Measurements from ENCODE around the gene IER3. TPM values are rescaled to one million over a fixed set of nuclear protein-coding genes. Genes with fewer than 3 reads are reported as not detected.
A peak's percentile ranks its signal among the peaks of the same experiment; 100 is the strongest.

Gene IER3
- total and polyA plus RNA-seq, 2 of the 13 experiments (the other 11 are each of a cell fraction or from before 2014, with no cell fraction given), result 51.1 to 131 TPM

DNA sequence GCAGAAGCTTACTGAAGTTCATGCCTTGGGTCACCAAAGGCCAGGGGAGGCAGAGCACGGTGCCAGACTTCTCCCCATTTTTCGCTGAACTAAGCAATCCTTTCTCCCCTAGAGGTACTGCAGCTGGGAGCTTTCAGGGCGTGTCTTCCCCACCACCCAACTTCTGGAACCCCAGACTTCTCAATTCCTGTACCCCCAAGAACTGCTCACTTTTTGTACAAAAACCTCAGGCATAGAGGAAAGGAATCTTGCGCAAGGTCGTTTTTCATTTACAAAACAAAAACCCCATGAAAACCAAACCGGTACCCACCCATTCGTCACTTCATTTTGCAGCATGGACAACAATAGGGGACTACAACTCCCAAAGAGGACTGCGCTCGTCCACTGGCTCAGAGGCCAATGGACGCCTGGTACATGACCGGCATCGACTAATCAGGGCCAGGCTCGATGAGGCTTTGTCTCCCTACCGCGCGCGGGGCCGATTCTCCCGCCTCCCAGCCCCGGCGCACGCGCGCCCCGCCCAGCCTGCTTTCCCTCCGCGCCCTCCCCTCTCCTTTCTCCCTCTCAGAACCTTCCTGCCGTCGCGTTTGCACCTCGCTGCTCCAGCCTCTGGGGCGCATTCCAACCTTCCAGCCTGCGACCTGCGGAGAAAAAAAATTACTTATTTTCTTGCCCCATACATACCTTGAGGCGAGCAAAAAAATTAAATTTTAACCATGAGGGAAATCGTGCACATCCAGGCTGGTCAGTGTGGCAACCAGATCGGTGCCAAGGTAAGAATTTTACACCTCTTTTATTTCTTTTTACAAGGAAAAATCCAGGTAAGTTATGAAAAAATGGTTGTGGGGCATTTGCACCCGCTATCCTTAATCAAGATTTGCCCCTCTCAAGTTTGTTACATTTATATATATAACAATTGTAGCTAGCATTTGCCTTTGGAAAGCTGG is 24.3 kb downstream of the IER3 start, which contains the start of gene TUBB (continued):
- TF ChIP-seq, protein P1, sequence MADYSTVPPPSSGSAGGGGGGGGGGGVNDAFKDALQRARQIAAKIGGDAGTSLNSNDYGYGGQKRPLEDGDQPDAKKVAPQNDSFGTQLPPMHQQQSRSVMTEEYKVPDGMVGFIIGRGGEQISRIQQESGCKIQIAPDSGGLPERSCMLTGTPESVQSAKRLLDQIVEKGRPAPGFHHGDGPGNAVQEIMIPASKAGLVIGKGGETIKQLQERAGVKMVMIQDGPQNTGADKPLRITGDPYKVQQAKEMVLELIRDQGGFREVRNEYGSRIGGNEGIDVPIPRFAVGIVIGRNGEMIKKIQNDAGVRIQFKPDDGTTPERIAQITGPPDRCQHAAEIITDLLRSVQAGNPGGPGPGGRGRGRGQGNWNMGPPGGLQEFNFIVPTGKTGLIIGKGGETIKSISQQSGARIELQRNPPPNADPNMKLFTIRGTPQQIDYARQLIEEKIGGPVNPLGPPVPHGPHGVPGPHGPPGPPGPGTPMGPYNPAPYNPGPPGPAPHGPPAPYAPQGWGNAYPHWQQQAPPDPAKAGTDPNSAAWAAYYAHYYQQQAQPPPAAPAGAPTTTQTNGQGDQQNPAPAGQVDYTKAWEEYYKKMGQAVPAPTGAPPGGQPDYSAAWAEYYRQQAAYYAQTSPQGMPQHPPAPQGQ (CRISPR knock-in tag; IDR thresholded peaks at IDR 0.05; ENCODE audit: borderline replicate concordance), result no peak
- TF ChIP-seq ZNF260 (CRISPR knock-in tag; IDR thresholded peaks at IDR 0.05; ENCODE audit: borderline replicate concordance, low read depth) (no peak), ZNF678 (CRISPR knock-in tag; IDR thresholded peaks at IDR 0.05) (no peak), ZNF563 (CRISPR knock-in tag; IDR thresholded peaks at IDR 0.05) (peak; percentile 53; the same call in 1 of the 2 replicates), REPIN1 (CRISPR knock-in tag; IDR thresholded peaks at IDR 0.05; ENCODE audit: borderline replicate concordance, low read depth) (peak; percentile 75; the same call in 1 of the 2 replicates), ZNF781 (CRISPR knock-in tag; IDR thresholded peaks at IDR 0.05; ENCODE audit: borderline replicate concordance, not compliant biosample characterization) (no peak), ZNF317 (CRISPR knock-in tag; IDR thresholded peaks at IDR 0.05) (0 out of 2 replicates have a peak, but pooled peaks have one; percentile 4), HDAC1 (CRISPR knock-in tag; IDR thresholded peaks at IDR 0.05) (no peak; the same call in none of the 2 replicates), PLRG1 (conservative IDR thresholded peaks at IDR 0.05) (no peak), CENPX (CRISPR knock-in tag; IDR thresholded peaks at IDR 0.05) (no peak), ZNF558 (CRISPR knock-in tag; IDR thresholded peaks at IDR 0.05; ENCODE audit: borderline replicate concordance) (peak; percentile 74; the same call in 1 of the 2 replicates), MIER3 (CRISPR knock-in tag; IDR thresholded peaks at IDR 0.05; ENCODE audit: borderline replicate concordance) (0 out of 2 replicates have a peak, but pooled peaks have one; percentile 36), ISL2 (CRISPR knock-in tag; IDR thresholded peaks at IDR 0.05) (peak; percentile 52; the same call in 1 of the 2 replicates), MXI1 (IDR thresholded peaks at IDR 0.05; ENCODE audit: borderline replicate concordance, low read depth, low read length) (peak; percentile 92; the same call in 1 of the 3 replicates), ZNF441 (CRISPR knock-in tag; IDR thresholded peaks at IDR 0.05; ENCODE audit: borderline replicate concordance) (no peak), GABPB1 (CRISPR knock-in tag; IDR thresholded peaks at IDR 0.05) (peak; percentile 85), FOXK2 (IDR thresholded peaks at IDR 0.05) (peak; percentile 64), JARID2 (CRISPR knock-in tag; IDR thresholded peaks at IDR 0.05; ENCODE audit: insufficient replicate concordance) (peak; percentile 51)
- TF ChIP-seq, protein P2, sequence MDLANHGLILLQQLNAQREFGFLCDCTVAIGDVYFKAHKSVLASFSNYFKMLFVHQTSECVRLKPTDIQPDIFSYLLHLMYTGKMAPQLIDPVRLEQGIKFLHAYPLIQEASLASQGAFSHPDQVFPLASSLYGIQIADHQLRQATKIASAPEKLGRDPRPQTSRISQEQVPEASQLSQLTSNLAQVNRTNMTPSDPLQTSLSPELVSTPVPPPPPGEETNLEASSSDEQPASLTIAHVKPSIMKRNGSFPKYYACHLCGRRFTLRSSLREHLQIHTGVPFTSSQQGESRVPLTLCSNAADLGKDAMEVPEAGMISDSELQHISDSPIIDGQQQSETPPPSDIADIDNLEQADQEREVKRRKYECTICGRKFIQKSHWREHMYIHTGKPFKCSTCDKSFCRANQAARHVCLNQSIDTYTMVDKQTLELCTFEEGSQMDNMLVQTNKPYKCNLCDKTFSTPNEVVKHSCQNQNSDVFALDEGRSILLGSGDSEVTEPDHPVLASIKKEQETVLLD (CRISPR knock-in tag; IDR thresholded peaks at IDR 0.05; ENCODE audit: low read depth), result no peak
- TF ChIP-seq, protein P3, sequence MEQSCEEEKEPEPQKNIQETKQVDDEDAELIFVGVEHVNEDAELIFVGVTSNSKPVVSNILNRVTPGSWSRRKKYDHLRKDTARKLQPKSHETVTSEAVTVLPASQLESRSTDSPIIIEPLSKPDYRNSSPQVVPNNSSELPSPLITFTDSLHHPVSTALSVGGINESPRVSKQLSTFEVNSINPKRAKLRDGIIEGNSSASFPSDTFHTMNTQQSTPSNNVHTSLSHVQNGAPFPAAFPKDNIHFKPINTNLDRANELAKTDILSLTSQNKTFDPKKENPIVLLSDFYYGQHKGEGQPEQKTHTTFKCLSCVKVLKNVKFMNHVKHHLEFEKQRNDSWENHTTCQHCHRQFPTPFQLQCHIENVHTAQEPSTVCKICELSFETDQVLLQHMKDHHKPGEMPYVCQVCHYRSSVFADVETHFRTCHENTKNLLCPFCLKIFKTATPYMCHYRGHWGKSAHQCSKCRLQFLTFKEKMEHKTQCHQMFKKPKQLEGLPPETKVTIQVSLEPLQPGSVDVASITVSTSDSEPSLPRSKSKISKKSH (CRISPR knock-in tag; IDR thresholded peaks at IDR 0.05; ENCODE audit: borderline replicate concordance), result 0 out of 2 replicates have a peak, but pooled peaks have one; percentile 42
